ENCODE data around the gene RARRES1. TPM values are rescaled to one million over a fixed set of nuclear protein-coding genes. Genes with fewer than 3 reads are reported as not detected.

Gene RARRES1
- 6.8 to 10.6 TPM (median 8.7 TPM) in 5 replicates for total RNA-seq (2022; extraction: Qiagen RNA extraction)

DNA sequence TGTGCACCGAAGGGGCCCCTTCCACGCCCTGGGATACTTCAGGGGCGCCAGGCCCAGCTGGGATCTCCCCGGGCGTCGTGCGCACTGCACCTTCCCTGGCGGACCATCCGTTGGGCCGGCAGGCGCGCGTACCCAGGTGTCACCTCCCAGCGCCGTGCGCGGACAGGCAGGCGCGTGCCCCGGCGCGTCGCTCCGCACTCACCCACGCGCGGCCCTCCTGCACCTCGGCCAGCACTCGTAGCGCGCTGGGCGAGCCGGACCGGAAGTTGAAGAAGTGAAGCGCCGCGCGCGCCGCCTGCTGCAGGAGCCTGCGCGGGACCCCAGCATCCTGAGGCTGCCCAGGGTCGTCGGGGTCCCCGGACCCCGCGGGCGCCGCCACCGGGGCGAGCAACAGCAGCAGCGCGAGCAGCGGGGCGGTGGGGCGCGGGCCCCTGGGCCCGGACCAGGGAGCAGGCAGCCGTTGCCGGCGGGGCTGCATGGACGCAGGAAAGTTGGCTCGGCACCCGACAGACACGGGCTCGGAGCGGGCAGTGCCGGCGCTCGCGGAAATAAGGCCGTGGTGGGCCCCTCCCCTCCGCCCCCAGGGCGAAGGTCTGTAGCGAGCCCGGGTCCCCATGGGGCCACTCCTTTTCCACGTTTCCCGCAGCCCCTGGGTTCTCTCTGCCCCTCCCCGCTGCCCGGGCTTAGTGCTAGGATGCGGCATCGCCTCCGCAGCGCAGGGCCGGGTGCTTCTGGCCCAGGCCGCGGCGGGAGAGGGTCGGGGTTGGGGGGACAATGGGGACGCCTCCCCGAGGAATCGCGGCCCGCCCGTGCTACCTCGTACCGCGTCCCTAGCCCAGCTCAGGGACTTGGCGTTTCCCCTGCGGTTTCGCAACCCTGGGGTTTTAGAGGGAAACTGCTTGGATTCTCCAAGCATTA lies at the start of gene RARRES1:
RARRES1 (minus strand) TSS at position 520 of the 918 bp plus-strand sequence; CDS start at position 478, 42 bp downstream.

DNA sequence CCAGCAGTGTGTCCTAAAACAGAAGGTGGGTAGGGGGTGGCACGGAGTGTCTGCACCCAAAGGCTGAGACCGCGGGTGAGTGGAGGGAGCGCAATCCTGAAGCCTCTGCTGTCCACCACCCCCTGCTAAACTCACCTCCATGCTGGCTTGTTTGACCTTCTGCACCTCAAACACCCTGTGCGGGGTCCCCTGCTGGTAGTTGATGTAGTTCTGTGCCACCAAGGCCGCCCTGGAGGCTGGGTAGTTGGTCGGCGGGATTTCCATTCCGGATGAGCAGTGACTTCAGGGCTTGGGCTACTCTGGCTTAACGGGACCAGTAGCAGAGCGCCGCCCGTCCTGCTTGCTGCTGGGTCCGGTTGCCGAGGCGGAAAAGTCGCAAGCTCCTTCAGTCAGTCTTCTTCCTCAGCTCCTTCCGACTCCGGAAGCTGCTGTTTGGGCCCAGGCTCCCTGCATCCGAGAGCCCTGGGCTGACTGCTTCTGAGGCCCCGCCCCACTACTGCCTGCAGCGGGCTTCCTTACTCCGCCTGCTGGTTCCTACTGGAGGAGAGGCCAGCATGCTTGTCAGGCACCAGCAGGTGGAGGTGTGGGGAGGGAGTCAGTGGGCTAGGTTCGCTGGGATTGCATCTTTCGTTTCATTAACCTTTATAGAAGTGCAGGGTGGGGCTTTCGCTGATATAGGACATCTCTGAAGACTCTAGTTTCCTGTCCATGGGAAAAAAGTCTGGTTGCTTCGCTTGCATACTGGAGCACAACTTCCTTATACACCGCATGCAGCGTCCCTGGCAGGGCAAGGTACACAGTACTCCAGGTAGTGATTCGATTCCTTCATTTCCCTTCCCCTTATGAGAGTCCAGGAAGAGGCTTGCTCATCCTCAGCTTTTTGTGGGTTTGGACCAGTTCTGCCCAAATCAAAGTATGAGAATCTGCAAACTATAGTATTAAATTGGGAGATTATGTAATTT lies 59.8 kb downstream of the RARRES1 start, which contains the start of gene LXN:
LXN (minus strand) TSS at position 434 of the 962 bp plus-strand sequence; CDS start at position 264, 170 bp downstream.

Other genes starting within 250 kb of the RARRES1 start
- gene MLF1, start 161.3 kb downstream of the RARRES1 start, total RNA-seq (2022; extraction: Qiagen RNA extraction): 22.8 to 27.0 TPM (median 24.2 TPM) in 5 replicates
- 38.7 to 63.5 TPM (median 41.5 TPM) in 5 replicates for gene GFM1, start 87.9 kb downstream of the RARRES1 start, total RNA-seq (2022; extraction: Qiagen RNA extraction)
- 49.2 to 63.2 TPM (median 50.8 TPM) in 5 replicates for gene LXN, start 59.8 kb downstream of the RARRES1 start, total RNA-seq (2022; extraction: Qiagen RNA extraction)
- gene MFSD1, start 69.6 kb upstream of the RARRES1 start, total RNA-seq (2022; extraction: Qiagen RNA extraction): 40.9 to 53.1 TPM (median 44.1 TPM) in 5 replicates

All from A549 treated with Hydrocortisone at 1 μM for 4 hours (cell line).